ENCODE data around the gene GOPC.

GOPC gene

GRCh38 chr6:117544716-117545115 is 57.6 kb downstream of the GOPC start:
- ChIA-PET CTCF (interaction anchor here (1.2 to 1.5 kb wide), 4 partner anchors 11 to 63 kb away, joined by 3 to 4 read pairs (median 4); no protein-coding TSS in a partner anchor), POLR2A (no interaction called here)
- Histone ChIP-seq H3K27me3 (replicated peaks in 2 of 5; ENCODE audit: control insufficient read depth in 4 of 5, insufficient read depth in 5 of 5, low read length in 4 of 5) (peaks cover 0 to 7% (median 0%) of the 10 kb centered on the region in 5 experiments), H3K4me1 (ENCODE audit: control extremely low read depth in 1 of 4, control insufficient read depth in 4 of 4, insufficient read depth in 4 of 4, low read length in 3 of 4) (peaks cover 6 to 21% (median 16%) of the 10 kb centered on the region in 4 experiments), H3K9me3 (ENCODE audit: control extremely low read depth in 1 of 5, control insufficient read depth in 4 of 5, insufficient read depth in 2 of 5, low read depth in 1 of 5, low read length in 4 of 5) (no peaks in the 10 kb centered on the region), H3K4me3 (ENCODE audit: control insufficient read depth in 1 of 7, extremely low read depth in 1 of 7, insufficient read depth in 4 of 7, low read depth in 2 of 7, low read length in 6 of 7) (no peak overlapping the region), H3K36me3 (ENCODE audit: control insufficient read depth in 4 of 4, insufficient read depth in 4 of 4, low read length in 3 of 4) (no peaks in the 10 kb centered on the region), H3K27ac (ENCODE audit: insufficient read depth in 1 of 2, low read depth in 1 of 2, low read length in 2 of 2, poor library complexity in 1 of 2, severe bottlenecking in 2 of 2) (no peak overlapping the region)
- 85% methylated on average over 3 of the region's 3 CpGs for WGBS (ENCODE audit: insufficient coverage)
- no peak for DNase-seq

- 90% methylated on average over 3 of the region's 3 CpGs for WGBS (ENCODE audit: insufficient coverage)
- H3K4me3 ChIP-seq (ENCODE audit: control insufficient read depth in 1 of 7, extremely low read depth in 1 of 7, insufficient read depth in 4 of 7, low read depth in 2 of 7, low read length in 6 of 7) = no peak overlapping the region
- H3K27ac ChIP-seq (ENCODE audit: insufficient read depth in 1 of 2, low read depth in 1 of 2, low read length in 2 of 2, poor library complexity in 1 of 2, severe bottlenecking in 2 of 2) = no peak overlapping the region
- CTCF ChIA-PET = no interaction called here
- no peaks in the 10 kb centered on the region for H3K9me3 ChIP-seq (ENCODE audit: control extremely low read depth in 1 of 5, control insufficient read depth in 4 of 5, insufficient read depth in 2 of 5, low read depth in 1 of 5, low read length in 4 of 5)
- peaks cover 0 to 7% (median 0%) of the 10 kb centered on the region in 5 experiments for H3K27me3 ChIP-seq (replicated peaks in 2 of 5; ENCODE audit: control insufficient read depth in 4 of 5, insufficient read depth in 5 of 5, low read length in 4 of 5)
- POLR2A ChIA-PET = no interaction called here
- no peak for DNase-seq
- peaks cover 1 to 3% (median 3%) of the 10 kb centered on the region in 4 experiments for H3K4me1 ChIP-seq (ENCODE audit: control extremely low read depth in 1 of 4, control insufficient read depth in 4 of 4, insufficient read depth in 4 of 4, low read length in 3 of 4)
- no peaks in the 10 kb centered on the region for H3K36me3 ChIP-seq (ENCODE audit: control insufficient read depth in 4 of 4, insufficient read depth in 4 of 4, low read length in 3 of 4)
These were observed 59.8 kb downstream of the GOPC start for GRCh38 chr6:117542493-117542892.

GRCh38 chr6:117540670-117541069 is 61.6 kb downstream of the GOPC start:
- POLR2A ChIA-PET = no interaction called here
- no peaks in the 10 kb centered on the region for H3K36me3 ChIP-seq (ENCODE audit: control insufficient read depth in 4 of 4, insufficient read depth in 4 of 4, low read length in 3 of 4)

GRCh38 chr6:117538615-117539014 is 63.7 kb downstream of the GOPC start:
- Histone ChIP-seq H3K9me3 (ENCODE audit: control extremely low read depth in 1 of 5, control insufficient read depth in 4 of 5, insufficient read depth in 2 of 5, low read depth in 1 of 5, low read length in 4 of 5) (no peaks in the 10 kb centered on the region), H3K27ac (ENCODE audit: insufficient read depth in 1 of 2, low read depth in 1 of 2, low read length in 2 of 2, poor library complexity in 1 of 2, severe bottlenecking in 2 of 2) (no peak overlapping the region), H3K4me1 (ENCODE audit: control extremely low read depth in 1 of 4, control insufficient read depth in 4 of 4, insufficient read depth in 4 of 4, low read length in 3 of 4) (no peaks in the 10 kb centered on the region), H3K36me3 (ENCODE audit: control insufficient read depth in 4 of 4, insufficient read depth in 4 of 4, low read length in 3 of 4) (no peaks in the 10 kb centered on the region), H3K27me3 (replicated peaks in 2 of 5; ENCODE audit: control insufficient read depth in 4 of 5, insufficient read depth in 5 of 5, low read length in 4 of 5) (peaks cover 0 to 4% (median 0%) of the 10 kb centered on the region in 5 experiments), H3K4me3 (ENCODE audit: control insufficient read depth in 1 of 7, extremely low read depth in 1 of 7, insufficient read depth in 4 of 7, low read depth in 2 of 7, low read length in 6 of 7) (no peak overlapping the region)
- 85% methylated on average over 7 of the region's 9 CpGs for WGBS (ENCODE audit: insufficient coverage)
- POLR2A ChIA-PET = no interaction called here
- no peak for DNase-seq
- CTCF ChIA-PET = no interaction called here

More at GRCh38 chr6:117540670-117541069, 61.6 kb downstream of the GOPC start:
- CTCF ChIA-PET = interaction anchor here (0.6 kb wide), 1 partner anchor 1530 kb away, joined by 3 read pairs; no protein-coding TSS in a partner anchor
- Histone ChIP-seq H3K4me3 (ENCODE audit: control insufficient read depth in 1 of 7, extremely low read depth in 1 of 7, insufficient read depth in 4 of 7, low read depth in 2 of 7, low read length in 6 of 7) (no peak overlapping the region), H3K9me3 (ENCODE audit: control extremely low read depth in 1 of 5, control insufficient read depth in 4 of 5, insufficient read depth in 2 of 5, low read depth in 1 of 5, low read length in 4 of 5) (no peaks in the 10 kb centered on the region), H3K4me1 (ENCODE audit: control extremely low read depth in 1 of 4, control insufficient read depth in 4 of 4, insufficient read depth in 4 of 4, low read length in 3 of 4) (no peaks in the 10 kb centered on the region), H3K27ac (ENCODE audit: insufficient read depth in 1 of 2, low read depth in 1 of 2, low read length in 2 of 2, poor library complexity in 1 of 2, severe bottlenecking in 2 of 2) (no peak overlapping the region), H3K27me3 (replicated peaks in 2 of 5; ENCODE audit: control insufficient read depth in 4 of 5, insufficient read depth in 5 of 5, low read length in 4 of 5) (no peaks in the 10 kb centered on the region)
- 95% methylated on average over 7 of the region's 8 CpGs for WGBS (ENCODE audit: insufficient coverage)
- no peak for DNase-seq

GRCh38 chr6:117536317-117536716 is 66.0 kb downstream of the GOPC start:
- 100% methylated on average over 1 of the region's 4 CpGs for WGBS (ENCODE audit: insufficient coverage)
- CTCF ChIA-PET = interaction anchor here (0.8 to 1.5 kb wide), 4 partner anchors 10 to 84 kb away, joined by 3 to 5 read pairs (median 3); no protein-coding TSS in a partner anchor
- DNase-seq = no peak
- no peak overlapping the region for H3K4me3 ChIP-seq (ENCODE audit: control insufficient read depth in 1 of 7, extremely low read depth in 1 of 7, insufficient read depth in 4 of 7, low read depth in 2 of 7, low read length in 6 of 7)
- no peaks in the 10 kb centered on the region for H3K4me1 ChIP-seq (ENCODE audit: control extremely low read depth in 1 of 4, control insufficient read depth in 4 of 4, insufficient read depth in 4 of 4, low read length in 3 of 4)
- POLR2A ChIA-PET = no interaction called here
- H3K27me3 ChIP-seq (replicated peaks in 2 of 5; ENCODE audit: control insufficient read depth in 4 of 5, insufficient read depth in 5 of 5, low read length in 4 of 5) = peaks cover 0 to 4% (median 0%) of the 10 kb centered on the region in 5 experiments
- H3K36me3 ChIP-seq (ENCODE audit: control insufficient read depth in 4 of 4, insufficient read depth in 4 of 4, low read length in 3 of 4) = no peaks in the 10 kb centered on the region
- H3K9me3 ChIP-seq (ENCODE audit: control extremely low read depth in 1 of 5, control insufficient read depth in 4 of 5, insufficient read depth in 2 of 5, low read depth in 1 of 5, low read length in 4 of 5) = no peaks in the 10 kb centered on the region
- no peak overlapping the region for H3K27ac ChIP-seq (ENCODE audit: insufficient read depth in 1 of 2, low read depth in 1 of 2, low read length in 2 of 2, poor library complexity in 1 of 2, severe bottlenecking in 2 of 2)

- H3K4me3 ChIP-seq (ENCODE audit: control insufficient read depth in 1 of 7, extremely low read depth in 1 of 7, insufficient read depth in 4 of 7, low read depth in 2 of 7, low read length in 6 of 7) = no peak overlapping the region
- POLR2A ChIA-PET = no interaction called here
- no peaks in the 10 kb centered on the region for H3K4me1 ChIP-seq (ENCODE audit: control extremely low read depth in 1 of 4, control insufficient read depth in 4 of 4, insufficient read depth in 4 of 4, low read length in 3 of 4)
- CTCF ChIA-PET = interaction anchor here (1.5 kb wide), 1 partner anchor 11 kb away, joined by 3 read pairs; no protein-coding TSS in a partner anchor
- peaks cover 0 to 4% (median 0%) of the 10 kb centered on the region in 5 experiments for H3K27me3 ChIP-seq (replicated peaks in 2 of 5; ENCODE audit: control insufficient read depth in 4 of 5, insufficient read depth in 5 of 5, low read length in 4 of 5)
- H3K9me3 ChIP-seq (ENCODE audit: control extremely low read depth in 1 of 5, control insufficient read depth in 4 of 5, insufficient read depth in 2 of 5, low read depth in 1 of 5, low read length in 4 of 5) = no peaks in the 10 kb centered on the region
- H3K27ac ChIP-seq (ENCODE audit: insufficient read depth in 1 of 2, low read depth in 1 of 2, low read length in 2 of 2, poor library complexity in 1 of 2, severe bottlenecking in 2 of 2) = no peak overlapping the region
- no peaks in the 10 kb centered on the region for H3K36me3 ChIP-seq (ENCODE audit: control insufficient read depth in 4 of 4, insufficient read depth in 4 of 4, low read length in 3 of 4)
- WGBS (ENCODE audit: insufficient coverage) = 92% methylated on average over 2 of the region's 3 CpGs
- no peak for DNase-seq
These were observed 67.3 kb downstream of the GOPC start for GRCh38 chr6:117534974-117535373.

- Histone ChIP-seq H3K9me3 (ENCODE audit: control extremely low read depth in 1 of 5, control insufficient read depth in 4 of 5, insufficient read depth in 2 of 5, low read depth in 1 of 5, low read length in 4 of 5) (no peaks in the 10 kb centered on the region), H3K27me3 (replicated peaks in 2 of 5; ENCODE audit: control insufficient read depth in 4 of 5, insufficient read depth in 5 of 5, low read length in 4 of 5) (peaks cover 0 to 4% (median 0%) of the 10 kb centered on the region in 5 experiments), H3K4me3 (ENCODE audit: control insufficient read depth in 1 of 7, extremely low read depth in 1 of 7, insufficient read depth in 4 of 7, low read depth in 2 of 7, low read length in 6 of 7) (no peak overlapping the region), H3K27ac (ENCODE audit: insufficient read depth in 1 of 2, low read depth in 1 of 2, low read length in 2 of 2, poor library complexity in 1 of 2, severe bottlenecking in 2 of 2) (no peak overlapping the region), H3K4me1 (ENCODE audit: control extremely low read depth in 1 of 4, control insufficient read depth in 4 of 4, insufficient read depth in 4 of 4, low read length in 3 of 4) (no peaks in the 10 kb centered on the region), H3K36me3 (ENCODE audit: control insufficient read depth in 4 of 4, insufficient read depth in 4 of 4, low read length in 3 of 4) (no peaks in the 10 kb centered on the region)
- CTCF ChIA-PET = no interaction called here
- WGBS (ENCODE audit: insufficient coverage) = 92% methylated on average over 2 of the region's 4 CpGs
- POLR2A ChIA-PET = no interaction called here
- DNase-seq = no peak
These were observed 68.5 kb downstream of the GOPC start for GRCh38 chr6:117533775-117534174.

Data from common myeloid progenitor, CD34-positive (primary cell).